Naive thymus-derived CD4-positive, alpha-beta T cell (primary cell): ENCODE measurements around the gene RAPGEF5. TPM values are rescaled to one million over a fixed set of nuclear protein-coding genes. Genes with fewer than 3 reads are reported as not detected.

Experiments used
- ATAC-seq: fragments of 150-1000 bp; cut with Tn5 transposase; 2 replicates; pipeline ENCODE4 v1.10.0; 2021; ENCODE audit warnings: mild to moderate bottlenecking, moderate library complexity
- CTCF ChIA-PET: fragments of 350-600 bp; sonication (Branson Sonifier 250); formaldehyde crosslinking; loops from one replicate; lab custom pipeline; 2021; ENCODE audit warnings: antibody characterized with exemption; lab: Charles Lee
- POLR2A ChIA-PET: fragments of 350-600 bp; sonication (Branson Sonifier 250); formaldehyde crosslinking; loops from one replicate; lab custom pipeline; 2021; ENCODE audit warnings: antibody characterized with exemption, inconsistent platforms; lab: Charles Lee
- DNase-seq, 9 donors: peaks; one replicate each; pipeline versions ENCODE4 v3.0.0 to v3.0.0-alpha.2; 2020 to 2022; ENCODE audit warnings: mixed read lengths in 1 of 9
- H3K27ac ChIP-seq: one replicate; pipeline ENCODE4 v1.7.0; 2013; ENCODE audit warnings: mild to moderate bottlenecking, low read depth, low read length, moderate library complexity
- H3K27me3 ChIP-seq, 2 donors: one replicate each; pipeline ENCODE4 v1.7.0; 2013; ENCODE audit warnings: low read length in 2 of 2, mild to moderate bottlenecking in 2 of 2, moderate library complexity in 2 of 2; ENCODE audit not compliant: control insufficient read depth in 2 of 2, insufficient read depth in 2 of 2
- H3K36me3 ChIP-seq, 3 experiments: 1 replicate in 2 of 3; 2 replicates in 1 of 3; pipeline ENCODE4 v1.7.0; 2013; ENCODE audit warnings: low read length in 3 of 3, mild to moderate bottlenecking in 3 of 3, moderate library complexity in 1 of 3; ENCODE audit not compliant: insufficient read depth in 3 of 3, control insufficient read depth in 2 of 3
- H3K4me1 ChIP-seq, 2 donors: one replicate each; pipeline ENCODE4 v1.7.0; 2013; ENCODE audit warnings: low read length in 2 of 2, mild to moderate bottlenecking in 2 of 2, moderate library complexity in 1 of 2; ENCODE audit not compliant: control insufficient read depth in 2 of 2, insufficient read depth in 2 of 2
- H3K4me3 ChIP-seq: 2 replicates; pipeline ENCODE4 v1.7.0; 2013; ENCODE audit warnings: mild to moderate bottlenecking, low read length
- H3K9me3 ChIP-seq, 3 experiments: 1 replicate in 2 of 3; 2 replicates in 1 of 3; pipeline ENCODE4 v1.7.0; 2013; ENCODE audit warnings: low read length in 3 of 3; ENCODE audit not compliant: control insufficient read depth in 2 of 3
- H3K27ac Mint-ChIP-seq, 9 donors: one replicate each; pipeline ENCODE4 v1.8.0; 2020 to 2022; ENCODE audit warnings: mixed read lengths in 9 of 9, mild to moderate bottlenecking in 8 of 9, moderate library complexity in 5 of 9, inconsistent platforms in 2 of 9
- H3K27me3 Mint-ChIP-seq, 5 donors: one replicate each; pipeline ENCODE4 v1.8.0; 2021 to 2022; ENCODE audit warnings: mixed read lengths in 5 of 5, mild to moderate bottlenecking in 1 of 5
- H3K36me3 Mint-ChIP-seq, 5 donors: one replicate each; pipeline ENCODE4 v1.8.0; 2020 to 2022; ENCODE audit warnings: mixed read lengths in 5 of 5, mild to moderate bottlenecking in 3 of 5, inconsistent platforms in 1 of 5
- H3K4me1 Mint-ChIP-seq, 7 donors: one replicate each; pipeline ENCODE4 v1.8.0; 2020 to 2022; ENCODE audit warnings: mixed read lengths in 7 of 7, mild to moderate bottlenecking in 3 of 7, inconsistent platforms in 1 of 7
- H3K4me3 Mint-ChIP-seq, 10 donors: one replicate each; pipeline ENCODE4 v1.8.0; 2020 to 2022; ENCODE audit warnings: mild to moderate bottlenecking in 10 of 10, mixed read lengths in 10 of 10, moderate library complexity in 6 of 10, inconsistent platforms in 2 of 10
- H3K9me3 Mint-ChIP-seq, 11 donors: one replicate each; pipeline ENCODE4 v1.8.0; 2020 to 2022; ENCODE audit warnings: mixed read lengths in 11 of 11, mild to moderate bottlenecking in 4 of 11, inconsistent platforms in 1 of 11, moderate library complexity in 1 of 11
- intact Hi-C, 2 donors: fragments of 100-400 bp; cut with micrococcal nuclease; formaldehyde crosslinking; loops; one replicate each; pipeline ENCODE4 v1.15.1; 2023
- polyA plus RNA-seq, 2 donors: library from polyadenylated mRNA; unstranded; fragments of 300-500 nt; fragmentation: Illumina TruSeq; gene quantifications; one replicate each; pipeline ENCODE4 v1.2.3, GENCODE V29; 2021
- total RNA-seq, 6 experiments: library from RNA in 5 of 6; stranded (reverse) in 5 of 6; gene quantifications; 1 replicate in 5 of 6; 2 replicates in 1 of 6; pipeline ENCODE4 v1.2.3 and lab custom pipeline; 2021 to 2026

RAPGEF5 gene
- total and polyA plus RNA-seq, 7 experiments from 2014 or later, result 0.17 to 0.93 TPM; not detected in 5

GRCh38 chr7:22320416-22320815 lies 36.5 kb downstream of the RAPGEF5 start:
- H3K4me3 Mint-ChIP-seq, result no peak overlapping the region
- CTCF ChIA-PET, result no interaction called here

GRCh38 chr7:22319424-22320403 lies 37.2 kb downstream of the RAPGEF5 start:
- Mint-ChIP-seq H3K27me3 (peaks cover 0 to 19% (median 10%) of the 10 kb centered on the region in 5 donors), H3K4me1 (no peaks in the 10 kb centered on the region), H3K36me3 (no peaks in the 10 kb centered on the region), H3K27ac (no peak overlapping the region), H3K4me3 (no peak overlapping the region), H3K9me3 (no peaks in the 10 kb centered on the region)
- DNase-seq (no peak), ATAC-seq (no peak)
- no peaks in the 10 kb centered on the region for H3K36me3 ChIP-seq
- H3K4me1 ChIP-seq, result no peaks in the 10 kb centered on the region
- H3K27ac ChIP-seq, result no peak overlapping the region
- ChIA-PET POLR2A (interaction anchor here (0.6 kb wide), 1 partner anchor 12 kb away, joined by 4 read pairs; no protein-coding TSS in a partner anchor), CTCF (no interaction called here)
- no peaks in the 10 kb centered on the region for H3K27me3 ChIP-seq
- H3K4me3 ChIP-seq, result no peak overlapping the region
- intact Hi-C loops, result no loop called here
- no peaks in the 10 kb centered on the region for H3K9me3 ChIP-seq

More at GRCh38 chr7:22320416-22320815, 36.5 kb downstream of the RAPGEF5 start:
- ATAC-seq (no peak), DNase-seq (no peak)
- H3K4me1 ChIP-seq, result no peaks in the 10 kb centered on the region
- no peaks in the 10 kb centered on the region for H3K36me3 Mint-ChIP-seq
- POLR2A ChIA-PET, result interaction anchor here (0.6 kb wide), 1 partner anchor 11 kb away, joined by 4 read pairs; no protein-coding TSS in a partner anchor
- intact Hi-C loops, result no loop called here
- H3K4me1 Mint-ChIP-seq, result no peaks in the 10 kb centered on the region
- no peaks in the 10 kb centered on the region for H3K9me3 ChIP-seq
- no peak overlapping the region for H3K27ac Mint-ChIP-seq
- H3K27ac ChIP-seq, result no peak overlapping the region
- peaks cover 0 to 16% (median 10%) of the 10 kb centered on the region in 5 donors for H3K27me3 Mint-ChIP-seq
- H3K36me3 ChIP-seq, result no peaks in the 10 kb centered on the region
- H3K4me3 ChIP-seq, result no peak overlapping the region
- H3K9me3 Mint-ChIP-seq, result no peaks in the 10 kb centered on the region
- no peaks in the 10 kb centered on the region for H3K27me3 ChIP-seq

GRCh38 chr7:22318376-22318775 lies 38.6 kb downstream of the RAPGEF5 start:
- no peaks in the 10 kb centered on the region for H3K9me3 ChIP-seq
- peaks cover 0 to 24% (median 10%) of the 10 kb centered on the region in 5 donors for H3K27me3 Mint-ChIP-seq
- no peak overlapping the region for H3K4me3 ChIP-seq
- ATAC-seq, result no peak
- H3K27ac ChIP-seq, result no peak overlapping the region
- H3K27ac Mint-ChIP-seq, result peak overlapping the region in 1 of 9 donors; percentile 10
- no peak overlapping the region for H3K4me3 Mint-ChIP-seq
- H3K9me3 Mint-ChIP-seq, result no peaks in the 10 kb centered on the region
- H3K27me3 ChIP-seq, result no peaks in the 10 kb centered on the region
- no peaks in the 10 kb centered on the region for H3K36me3 Mint-ChIP-seq
- ChIA-PET POLR2A (no interaction called here), CTCF (no interaction called here)
- H3K36me3 ChIP-seq, result no peaks in the 10 kb centered on the region
- DNase-seq, result no peak
- H3K4me1 Mint-ChIP-seq, result no peaks in the 10 kb centered on the region
- no peaks in the 10 kb centered on the region for H3K4me1 ChIP-seq
- intact Hi-C loops, result no loop called here

- no peak overlapping the region for H3K4me3 Mint-ChIP-seq
- no peaks in the 10 kb centered on the region for H3K9me3 Mint-ChIP-seq
- DNase-seq (no peak), ATAC-seq (no peak)
- intact Hi-C loops, result no loop called here
- H3K4me3 ChIP-seq, result no peak overlapping the region
- ChIA-PET CTCF (no interaction called here), POLR2A (no interaction called here)
- H3K36me3 ChIP-seq, result no peaks in the 10 kb centered on the region
- H3K4me1 ChIP-seq, result no peaks in the 10 kb centered on the region
- H3K27ac Mint-ChIP-seq, result no peak overlapping the region
- no peak overlapping the region for H3K27ac ChIP-seq
- H3K9me3 ChIP-seq, result no peaks in the 10 kb centered on the region
- no peaks in the 10 kb centered on the region for H3K27me3 ChIP-seq
- peaks cover 0 to 30% (median 10%) of the 10 kb centered on the region in 5 donors for H3K27me3 Mint-ChIP-seq
- no peaks in the 10 kb centered on the region for H3K36me3 Mint-ChIP-seq
- H3K4me1 Mint-ChIP-seq, result no peaks in the 10 kb centered on the region
Observed at GRCh38 chr7:22317632-22318031, 39.3 kb downstream of the RAPGEF5 start.

- no peaks in the 10 kb centered on the region for H3K4me1 Mint-ChIP-seq
- H3K36me3 Mint-ChIP-seq, result no peaks in the 10 kb centered on the region
- ChIA-PET POLR2A (no interaction called here), CTCF (no interaction called here)
- H3K27me3 Mint-ChIP-seq, result peaks cover 0 to 34% (median 10%) of the 10 kb centered on the region in 5 donors
- no peaks in the 10 kb centered on the region for H3K36me3 ChIP-seq
- H3K4me3 ChIP-seq, result no peak overlapping the region
- H3K27ac Mint-ChIP-seq, result no peak overlapping the region
- intact Hi-C loops, result no loop called here
- H3K4me1 ChIP-seq, result no peaks in the 10 kb centered on the region
- DNase-seq, result no peak
- no peaks in the 10 kb centered on the region for H3K9me3 Mint-ChIP-seq
- no peaks in the 10 kb centered on the region for H3K9me3 ChIP-seq
- no peak overlapping the region for H3K27ac ChIP-seq
- no peaks in the 10 kb centered on the region for H3K27me3 ChIP-seq
- ATAC-seq, result no peak
- H3K4me3 Mint-ChIP-seq, result no peak overlapping the region
Observed at GRCh38 chr7:22316914-22317313, 40.0 kb downstream of the RAPGEF5 start.

GRCh38 chr7:22307816-22308215 lies 49.1 kb downstream of the RAPGEF5 start:
- peaks cover 0 to 12% (median 4%) of the 10 kb centered on the region in 11 donors for H3K9me3 Mint-ChIP-seq
- ATAC-seq (no peak), DNase-seq (no peak)
- H3K27me3 Mint-ChIP-seq, result peaks cover 0 to 16% (median 10%) of the 10 kb centered on the region in 5 donors
- H3K36me3 Mint-ChIP-seq, result no peaks in the 10 kb centered on the region
- no peak overlapping the region for H3K27ac Mint-ChIP-seq
- CTCF ChIA-PET, result no interaction called here
- no peaks in the 10 kb centered on the region for H3K9me3 ChIP-seq
- no peaks in the 10 kb centered on the region for H3K27me3 ChIP-seq
- no peak overlapping the region for H3K4me3 ChIP-seq
- H3K4me1 Mint-ChIP-seq, result no peaks in the 10 kb centered on the region
- no peaks in the 10 kb centered on the region for H3K36me3 ChIP-seq
- intact Hi-C loops, result no loop called here
- POLR2A ChIA-PET, result no interaction called here
- H3K27ac ChIP-seq, result no peak overlapping the region
- no peak overlapping the region for H3K4me3 Mint-ChIP-seq
- H3K4me1 ChIP-seq, result no peaks in the 10 kb centered on the region
